Astrocyte (in vitro differentiated cells and primary cell): ENCODE data around the gene RAB22A. TPM values are rescaled to one million over a fixed set of nuclear protein-coding genes. Genes with fewer than 3 reads are reported as not detected.

Source experiments
- DNase-seq: peaks from one replicate; pipeline ENCODE4 v3.0.0-alpha.2; 2010; ENCODE audit warnings: low read depth
- FAIRE-seq: peaks from 2 replicates; lab custom pipeline; 2011; peaks lifted over from hg19 to GRCh38; lab: Jason Lieb, UNC
- H2AFZ ChIP-seq: 2 replicates; pipeline ENCODE4 v1.6.0; 2012; ENCODE audit warnings: low read depth, low read length, inconsistent platforms
- H3K27ac ChIP-seq: 2 replicates; pipeline ENCODE4 v1.5.1; 2011; ENCODE audit warnings: low read depth, low read length, inconsistent platforms
- H3K27me3 ChIP-seq: 2 replicates; pipeline ENCODE4 v1.6.0; 2011; ENCODE audit warnings: low read length, inconsistent platforms; ENCODE audit not compliant: insufficient read depth
- H3K36me3 ChIP-seq: 2 replicates; pipeline ENCODE4 v1.5.1; 2011; ENCODE audit warnings: low read length, inconsistent platforms; ENCODE audit not compliant: insufficient read depth
- H3K4me1 ChIP-seq: 2 replicates; pipeline ENCODE4 v1.5.1; 2011; ENCODE audit warnings: low read length, inconsistent platforms; ENCODE audit not compliant: insufficient read depth
- H3K4me2 ChIP-seq: 2 replicates; pipeline ENCODE4 v1.6.0; 2012; ENCODE audit warnings: low read length, inconsistent platforms
- H3K4me3 ChIP-seq: 2 replicates; pipeline ENCODE4 v1.5.1; 2011; ENCODE audit warnings: low read depth, mild to moderate bottlenecking, low read length, inconsistent platforms; ENCODE audit not compliant: insufficient read depth
- H3K79me2 ChIP-seq: 2 replicates; pipeline ENCODE4 v1.6.0; 2012; ENCODE audit warnings: mild to moderate bottlenecking, low read length, inconsistent platforms; ENCODE audit not compliant: insufficient read depth
- H3K9ac ChIP-seq: 2 replicates; pipeline ENCODE4 v1.6.0; 2012; ENCODE audit warnings: mild to moderate bottlenecking, low read length, inconsistent platforms
- H3K9me3 ChIP-seq: 2 replicates; pipeline ENCODE4 v1.5.1; 2012; ENCODE audit warnings: low read depth, mild to moderate bottlenecking, low read length, inconsistent platforms; ENCODE audit not compliant: insufficient read depth
- H4K20me1 ChIP-seq: 2 replicates; pipeline ENCODE4 v1.6.0; 2012; ENCODE audit warnings: low read length, inconsistent platforms; ENCODE audit not compliant: insufficient read depth
- H3K27ac Mint-ChIP-seq: one replicate; pipeline ENCODE4 v1.8.0; 2021; ENCODE audit warnings: mild to moderate bottlenecking, mixed read lengths; ENCODE audit not compliant: unreplicated experiment
- H3K27me3 Mint-ChIP-seq: one replicate; pipeline ENCODE4 v1.8.0; 2021; ENCODE audit warnings: low read depth, mixed read lengths; ENCODE audit not compliant: unreplicated experiment
- H3K36me3 Mint-ChIP-seq: one replicate; pipeline ENCODE4 v1.8.0; 2021; ENCODE audit warnings: low read depth, mixed read lengths; ENCODE audit not compliant: unreplicated experiment
- H3K4me1 Mint-ChIP-seq: one replicate; pipeline ENCODE4 v1.8.0; 2021; ENCODE audit warnings: low read depth, mixed read lengths; ENCODE audit not compliant: unreplicated experiment
- H3K4me3 Mint-ChIP-seq: one replicate; pipeline ENCODE4 v1.8.0; 2021; ENCODE audit warnings: mild to moderate bottlenecking, moderate library complexity, mixed read lengths; ENCODE audit not compliant: unreplicated experiment
- H3K9me3 Mint-ChIP-seq: one replicate; pipeline ENCODE4 v1.8.0; 2021; ENCODE audit warnings: mild to moderate bottlenecking, mixed read lengths; ENCODE audit not compliant: unreplicated experiment
- CTCF ChIP-seq: IDR thresholded peaks from 2 replicates; pipeline ENCODE4 v1.5.1; 2011; ENCODE audit warnings: low read depth, mild to moderate bottlenecking, inconsistent platforms, low read length, moderate library complexity; ENCODE audit not compliant: insufficient read depth
- EZH2 ChIP-seq: IDR thresholded peaks from 2 replicates; pipeline ENCODE4 v1.6.1; 2012; ENCODE audit warnings: mild to moderate bottlenecking, low read length, inconsistent platforms; ENCODE audit not compliant: insufficient read depth
- total RNA-seq: library from RNA; stranded (reverse); gene quantifications from 2 replicates; pipeline ENCODE4 v1.2.1, GENCODE V29; 2021

RAB22A gene
- total RNA-seq, 1 donor from 2014 or later = 16.6 TPM

- H2AFZ ChIP-seq = no peak overlapping the region
- H3K4me2 ChIP-seq = peak overlapping the region; percentile 3
- no peaks in the 10 kb centered on the region for H3K9me3 ChIP-seq
- DNase-seq (peak; percentile 58), FAIRE-seq (no peak)
- peaks cover 19% of the 10 kb centered on the region for H3K36me3 ChIP-seq
- no peaks in the 10 kb centered on the region for H3K27me3 ChIP-seq
- no peak overlapping the region for H3K9ac ChIP-seq
- no peak overlapping the region for H3K27ac Mint-ChIP-seq
- peaks cover 25% of the 10 kb centered on the region for H3K4me1 ChIP-seq
- H3K36me3 Mint-ChIP-seq = peaks cover 18% of the 10 kb centered on the region
- no peak overlapping the region for H3K4me3 ChIP-seq
- peaks cover 52% of the 10 kb centered on the region for H3K79me2 ChIP-seq
- H3K9me3 Mint-ChIP-seq = no peaks in the 10 kb centered on the region
- peaks cover 6% of the 10 kb centered on the region for H4K20me1 ChIP-seq
- no peak overlapping the region for H3K4me3 Mint-ChIP-seq
- H3K27ac ChIP-seq = no peak overlapping the region
- H3K4me1 Mint-ChIP-seq = peaks cover 33% of the 10 kb centered on the region
- TF ChIP-seq EZH2 (no peak), CTCF (no peak)
- no peaks in the 10 kb centered on the region for H3K27me3 Mint-ChIP-seq
These were observed 35.2 kb downstream of the RAB22A start for GRCh38 chr20:58344741-58345140.

- Mint-ChIP-seq H3K4me1 (peaks cover 15% of the 10 kb centered on the region), H3K27ac (no peak overlapping the region), H3K4me3 (no peak overlapping the region), H3K36me3 (peaks cover 32% of the 10 kb centered on the region), H3K27me3 (no peaks in the 10 kb centered on the region), H3K9me3 (no peaks in the 10 kb centered on the region)
- Histone ChIP-seq H3K79me2 (peaks cover 16% of the 10 kb centered on the region), H3K4me1 (peaks cover 5% of the 10 kb centered on the region), H2AFZ (no peak overlapping the region), H3K4me2 (no peak overlapping the region), H3K27me3 (no peaks in the 10 kb centered on the region), H3K9ac (no peak overlapping the region), H3K4me3 (no peak overlapping the region), H3K36me3 (peaks cover 38% of the 10 kb centered on the region), H3K9me3 (no peaks in the 10 kb centered on the region), H3K27ac (no peak overlapping the region), H4K20me1 (peaks cover 10% of the 10 kb centered on the region)
- FAIRE-seq (no peak), DNase-seq (peak; percentile 74)
- no peak for TF ChIP-seq CTCF
These were observed 40.1 kb downstream of the RAB22A start for GRCh38 chr20:58349570-58349969.

- Histone ChIP-seq H2AFZ (no peak overlapping the region), H3K27me3 (no peaks in the 10 kb centered on the region), H3K27ac (no peak overlapping the region), H4K20me1 (peaks cover 3% of the 10 kb centered on the region), H3K9ac (no peak overlapping the region), H3K79me2 (no peaks in the 10 kb centered on the region), H3K9me3 (no peaks in the 10 kb centered on the region), H3K36me3 (peaks cover 20% of the 10 kb centered on the region), H3K4me2 (no peak overlapping the region), H3K4me3 (no peak overlapping the region), H3K4me1 (peaks cover 5% of the 10 kb centered on the region)
- DNase-seq = no peak
- FAIRE-seq = no peak
- no peaks in the 10 kb centered on the region for H3K9me3 Mint-ChIP-seq
- H3K36me3 Mint-ChIP-seq = peaks cover 20% of the 10 kb centered on the region
- TF ChIP-seq CTCF (no peak), EZH2 (no peak)
- no peak overlapping the region for H3K4me3 Mint-ChIP-seq
- no peak overlapping the region for H3K27ac Mint-ChIP-seq
- H3K27me3 Mint-ChIP-seq = no peaks in the 10 kb centered on the region
- H3K4me1 Mint-ChIP-seq = peaks cover 6% of the 10 kb centered on the region
These were observed 43.0 kb downstream of the RAB22A start for GRCh38 chr20:58352468-58352867.
